Sciatic nerve (tissue), 2 donors: ENCODE measurements around the gene RBM43. TPM values are rescaled to one million over a fixed set of nuclear protein-coding genes. Genes with fewer than 3 reads are reported as not detected.

ENCODE experiments used
- ATAC-seq: fragments of 200-7000 bp; cut with Tn5 transposase; one replicate; pipeline ENCODE4 v1.9.1; 2020; ENCODE audit warnings: mild to moderate bottlenecking, moderate library complexity
- DNase-seq: peaks from one replicate; pipeline ENCODE4 v3.0.0-alpha.2; 2020; ENCODE audit warnings: low spot score
- intact Hi-C: fragments of 100-400 bp; cut with DNase I; formaldehyde crosslinking; loops from one replicate; pipeline ENCODE4 v1.14.2; 2022
- total RNA-seq: library from RNA; stranded (reverse); fragmentation: NEBNext Ultra II Directional; extraction: Animal tissue kit (Norgen Biotek cat#: 25700); gene quantifications from one replicate; pipeline ENCODE4 v1.2.1, GENCODE V29; 2021
- donor health status: DM: no; HTN: no; CAD: no.
- donor health status: DM: no; HTN: no; CAD: no.

The RBM43 gene
- total RNA-seq, 1 donor from 2014 or later = 23.7 TPM

GRCh38 chr2:151271824-151272223 is 10.2 kb upstream of the RBM43 start:
- ATAC-seq (peak; percentile 44), DNase-seq (no peak)
- intact Hi-C loops = no loop called here

GRCh38 chr2:151269798-151270568 is 8.3 kb upstream of the RBM43 start:
- ATAC-seq (no peak), DNase-seq (no peak)
- intact Hi-C loops = no loop called here

GRCh38 chr2:151268085-151268484 is 6.4 kb upstream of the RBM43 start:
- intact Hi-C loops = no loop called here
- no peak for DNase-seq
- ATAC-seq = no peak

- DNase-seq (no peak), ATAC-seq (no peak)
- intact Hi-C loops = no loop called here
These were observed 5.9 kb upstream of the RBM43 start for GRCh38 chr2:151267537-151267936.

- DNase-seq (no peak), ATAC-seq (no peak)
- intact Hi-C loops = no loop called here
These were observed 4.3 kb upstream of the RBM43 start for GRCh38 chr2:151265991-151266390.

GRCh38 chr2:151264157-151264825 is 2.6 kb upstream of the RBM43 start:
- intact Hi-C loops = no loop called here
- ATAC-seq = no peak

GRCh38 chr2:151262629-151263028 is 966 bp upstream of the RBM43 start:
- ATAC-seq (no peak), DNase-seq (no peak)
- intact Hi-C loops = no loop called here

More at GRCh38 chr2:151264157-151264825, 2.6 kb upstream of the RBM43 start:
- no peak for DNase-seq

- intact Hi-C loops = no loop called here
- no peak for DNase-seq
- no peak for ATAC-seq
These were observed 271 bp upstream of the RBM43 start for GRCh38 chr2:151261977-151262291.

- ATAC-seq (peak; percentile 18), DNase-seq (no peak)
- intact Hi-C loops = no loop called here
These were observed 961 bp downstream of the RBM43 start for GRCh38 chr2:151260573-151261230.

- intact Hi-C loops = no loop called here
- ATAC-seq (no peak), DNase-seq (no peak)
These were observed 3.5 kb downstream of the RBM43 start for GRCh38 chr2:151258121-151258520.

GRCh38 chr2:151252646-151253045 is 9.0 kb downstream of the RBM43 start:
- ATAC-seq = no peak
- intact Hi-C loops = no loop called here
- no peak for DNase-seq

GRCh38 chr2:151251012-151251411 is 10.7 kb downstream of the RBM43 start:
- ATAC-seq = no peak
- intact Hi-C loops = no loop called here
- DNase-seq = no peak

- ATAC-seq = no peak
- DNase-seq = no peak
- intact Hi-C loops = loop anchor here (10.0 kb wide), 1 partner anchor 1887 kb away; no protein-coding TSS in a partner anchor
These were observed 14.2 kb downstream of the RBM43 start for GRCh38 chr2:151247432-151247831.

- no peak for ATAC-seq
- intact Hi-C loops = loop anchor here (10.0 kb wide), 1 partner anchor 1889 kb away; no protein-coding TSS in a partner anchor
- DNase-seq = no peak
These were observed 15.5 kb downstream of the RBM43 start for GRCh38 chr2:151246152-151246551.

GRCh38 chr2:151243468-151243867 is 18.2 kb downstream of the RBM43 start:
- no peak for ATAC-seq
- intact Hi-C loops = loop anchor here (10.0 kb wide), 1 partner anchor 1891 kb away; no protein-coding TSS in a partner anchor

GRCh38 chr2:151241224-151241623 is 20.4 kb downstream of the RBM43 start:
- ATAC-seq (no peak), DNase-seq (no peak)
- intact Hi-C loops = loop anchor here (10.0 kb wide), 1 partner anchor 1894 kb away; no protein-coding TSS in a partner anchor

More at GRCh38 chr2:151243468-151243867, 18.2 kb downstream of the RBM43 start:
- no peak for DNase-seq

GRCh38 chr2:151240433-151240832 is 21.2 kb downstream of the RBM43 start:
- ATAC-seq (no peak), DNase-seq (no peak)
- intact Hi-C loops = loop anchor here (10.0 kb wide), 1 partner anchor 1894 kb away; no protein-coding TSS in a partner anchor

- no peak for ATAC-seq
- no peak for DNase-seq
- intact Hi-C loops = loop anchor here (10.0 kb wide), 1 partner anchor 1895 kb away; no protein-coding TSS in a partner anchor
These were observed 22.0 kb downstream of the RBM43 start for GRCh38 chr2:151239624-151240023.

- DNase-seq = peak; percentile 67
- peak; percentile 95 for ATAC-seq
- intact Hi-C loops = no loop called here
These were observed 22.9 kb downstream of the RBM43 start for GRCh38 chr2:151238527-151239487.
